ENCODE data around the gene OR13C2. TPM values are rescaled to one million over a fixed set of nuclear protein-coding genes. Genes with fewer than 3 reads are reported as not detected.
"Not testable (repeated sequence)": the region's sequence is repeated elsewhere in the genome, so short reads cannot be mapped to it uniquely, and the experiment has no call there.

The OR13C2 gene
- total RNA-seq (not detected), polyA plus RNA-seq (not detected)

- H3K9ac ChIP-seq (ENCODE audit: low read depth in 1 of 2, low read length in 2 of 2); H3K27me3 ChIP-seq (ENCODE audit: control insufficient read depth in 4 of 4, insufficient read depth in 4 of 4, low read length in 3 of 4); H3K9me3 ChIP-seq (ENCODE audit: control insufficient read depth in 4 of 4, low read length in 3 of 4); H3K4me1 ChIP-seq (ENCODE audit: control insufficient read depth in 4 of 4, insufficient read depth in 4 of 4, low read length in 3 of 4); H3K36me3 ChIP-seq (ENCODE audit: control insufficient read depth in 4 of 4, insufficient read depth in 3 of 4, low read depth in 1 of 4, low read length in 3 of 4); H3K4me3 ChIP-seq (ENCODE audit: low read depth in 1 of 3, low read length in 3 of 3); H3K27ac ChIP-seq (ENCODE audit: low read depth in 1 of 2, low read length in 2 of 2); DNase-seq (ENCODE audit: low spot score): not testable (repeated sequence)
- WGBS: 82% methylated on average over 1 of the region's 1 CpG
Observed at GRCh38 chr9:104605527-104605926, at the start of gene OR13C2. Gene OR13C2, minus strand, starts transcription at chr9:104605627. Its CDS starts 0 bp downstream, at chr9:104605627.

DNA sequence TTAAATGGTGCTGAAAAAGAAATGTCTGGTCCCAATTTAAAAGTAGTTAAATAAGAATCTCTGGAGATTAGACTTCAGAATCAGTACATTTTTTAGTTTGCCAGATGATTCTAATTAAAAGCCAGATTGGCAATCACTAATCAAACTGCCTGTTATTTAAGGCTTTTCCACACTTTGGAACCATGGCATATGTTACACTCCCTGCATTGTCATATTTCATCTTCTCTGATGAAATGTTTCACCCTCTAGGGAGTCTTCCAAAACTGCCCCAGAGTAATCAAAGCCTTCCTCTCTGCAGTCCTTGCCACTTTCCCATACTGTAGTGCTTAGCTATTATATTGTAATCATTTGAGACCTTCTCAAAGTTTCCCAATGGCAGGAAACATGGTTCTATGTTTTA is 30.0 kb upstream of the OR13C2 start:
- H3K4me3 ChIP-seq (ENCODE audit: low read depth in 1 of 3, low read length in 3 of 3): no peak overlapping the region
- no peaks in the 10 kb centered on the region for H3K27me3 ChIP-seq (ENCODE audit: control insufficient read depth in 4 of 4, insufficient read depth in 4 of 4, low read length in 3 of 4)
- H3K4me1 ChIP-seq (ENCODE audit: control insufficient read depth in 4 of 4, insufficient read depth in 4 of 4, low read length in 3 of 4): no peaks in the 10 kb centered on the region
- no peak for DNase-seq (ENCODE audit: low spot score)
- H3K36me3 ChIP-seq (ENCODE audit: control insufficient read depth in 4 of 4, insufficient read depth in 3 of 4, low read depth in 1 of 4, low read length in 3 of 4): no peaks in the 10 kb centered on the region
- no peak overlapping the region for H3K9ac ChIP-seq (ENCODE audit: low read depth in 1 of 2, low read length in 2 of 2)
- no peak overlapping the region for H3K27ac ChIP-seq (ENCODE audit: low read depth in 1 of 2, low read length in 2 of 2)
- H3K9me3 ChIP-seq (ENCODE audit: control insufficient read depth in 4 of 4, low read length in 3 of 4): peaks cover 0 to 6% (median under 1%) of the 10 kb centered on the region in 4 donors
- TF ChIP-seq SP1 (IDR thresholded peaks at IDR 0.05): no peak
- no peak for TF ChIP-seq FOXA1 (IDR thresholded peaks at IDR 0.05)
- no peak for TF ChIP-seq YY1 (IDR thresholded peaks at IDR 0.05)
- TF ChIP-seq, protein P1, sequence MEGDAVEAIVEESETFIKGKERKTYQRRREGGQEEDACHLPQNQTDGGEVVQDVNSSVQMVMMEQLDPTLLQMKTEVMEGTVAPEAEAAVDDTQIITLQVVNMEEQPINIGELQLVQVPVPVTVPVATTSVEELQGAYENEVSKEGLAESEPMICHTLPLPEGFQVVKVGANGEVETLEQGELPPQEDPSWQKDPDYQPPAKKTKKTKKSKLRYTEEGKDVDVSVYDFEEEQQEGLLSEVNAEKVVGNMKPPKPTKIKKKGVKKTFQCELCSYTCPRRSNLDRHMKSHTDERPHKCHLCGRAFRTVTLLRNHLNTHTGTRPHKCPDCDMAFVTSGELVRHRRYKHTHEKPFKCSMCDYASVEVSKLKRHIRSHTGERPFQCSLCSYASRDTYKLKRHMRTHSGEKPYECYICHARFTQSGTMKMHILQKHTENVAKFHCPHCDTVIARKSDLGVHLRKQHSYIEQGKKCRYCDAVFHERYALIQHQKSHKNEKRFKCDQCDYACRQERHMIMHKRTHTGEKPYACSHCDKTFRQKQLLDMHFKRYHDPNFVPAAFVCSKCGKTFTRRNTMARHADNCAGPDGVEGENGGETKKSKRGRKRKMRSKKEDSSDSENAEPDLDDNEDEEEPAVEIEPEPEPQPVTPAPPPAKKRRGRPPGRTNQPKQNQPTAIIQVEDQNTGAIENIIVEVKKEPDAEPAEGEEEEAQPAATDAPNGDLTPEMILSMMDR (IDR thresholded peaks at IDR 0.05; ENCODE audit: low read depth, low read length, missing input control): no peak
- TF ChIP-seq GABPA (IDR thresholded peaks at IDR 0.05 in 1 of 2, conservative IDR thresholded peaks at IDR 0.05 in 1 of 2): no peak
- TF ChIP-seq EGR1 (IDR thresholded peaks at IDR 0.05; ENCODE audit: low read depth in 2 of 2): no peak
- TF ChIP-seq MAX (IDR thresholded peaks at IDR 0.05): no peak
- TF ChIP-seq, protein P2, sequence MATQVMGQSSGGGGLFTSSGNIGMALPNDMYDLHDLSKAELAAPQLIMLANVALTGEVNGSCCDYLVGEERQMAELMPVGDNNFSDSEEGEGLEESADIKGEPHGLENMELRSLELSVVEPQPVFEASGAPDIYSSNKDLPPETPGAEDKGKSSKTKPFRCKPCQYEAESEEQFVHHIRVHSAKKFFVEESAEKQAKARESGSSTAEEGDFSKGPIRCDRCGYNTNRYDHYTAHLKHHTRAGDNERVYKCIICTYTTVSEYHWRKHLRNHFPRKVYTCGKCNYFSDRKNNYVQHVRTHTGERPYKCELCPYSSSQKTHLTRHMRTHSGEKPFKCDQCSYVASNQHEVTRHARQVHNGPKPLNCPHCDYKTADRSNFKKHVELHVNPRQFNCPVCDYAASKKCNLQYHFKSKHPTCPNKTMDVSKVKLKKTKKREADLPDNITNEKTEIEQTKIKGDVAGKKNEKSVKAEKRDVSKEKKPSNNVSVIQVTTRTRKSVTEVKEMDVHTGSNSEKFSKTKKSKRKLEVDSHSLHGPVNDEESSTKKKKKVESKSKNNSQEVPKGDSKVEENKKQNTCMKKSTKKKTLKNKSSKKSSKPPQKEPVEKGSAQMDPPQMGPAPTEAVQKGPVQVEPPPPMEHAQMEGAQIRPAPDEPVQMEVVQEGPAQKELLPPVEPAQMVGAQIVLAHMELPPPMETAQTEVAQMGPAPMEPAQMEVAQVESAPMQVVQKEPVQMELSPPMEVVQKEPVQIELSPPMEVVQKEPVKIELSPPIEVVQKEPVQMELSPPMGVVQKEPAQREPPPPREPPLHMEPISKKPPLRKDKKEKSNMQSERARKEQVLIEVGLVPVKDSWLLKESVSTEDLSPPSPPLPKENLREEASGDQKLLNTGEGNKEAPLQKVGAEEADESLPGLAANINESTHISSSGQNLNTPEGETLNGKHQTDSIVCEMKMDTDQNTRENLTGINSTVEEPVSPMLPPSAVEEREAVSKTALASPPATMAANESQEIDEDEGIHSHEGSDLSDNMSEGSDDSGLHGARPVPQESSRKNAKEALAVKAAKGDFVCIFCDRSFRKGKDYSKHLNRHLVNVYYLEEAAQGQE (IDR thresholded peaks at IDR 0.05): no peak
- TF ChIP-seq JUND (IDR thresholded peaks at IDR 0.05): no peak
- TF ChIP-seq HNF4A (conservative IDR thresholded peaks at IDR 0.05): no peak
- TF ChIP-seq NR2F2 (IDR thresholded peaks at IDR 0.05): no peak
- TF ChIP-seq, protein P3, sequence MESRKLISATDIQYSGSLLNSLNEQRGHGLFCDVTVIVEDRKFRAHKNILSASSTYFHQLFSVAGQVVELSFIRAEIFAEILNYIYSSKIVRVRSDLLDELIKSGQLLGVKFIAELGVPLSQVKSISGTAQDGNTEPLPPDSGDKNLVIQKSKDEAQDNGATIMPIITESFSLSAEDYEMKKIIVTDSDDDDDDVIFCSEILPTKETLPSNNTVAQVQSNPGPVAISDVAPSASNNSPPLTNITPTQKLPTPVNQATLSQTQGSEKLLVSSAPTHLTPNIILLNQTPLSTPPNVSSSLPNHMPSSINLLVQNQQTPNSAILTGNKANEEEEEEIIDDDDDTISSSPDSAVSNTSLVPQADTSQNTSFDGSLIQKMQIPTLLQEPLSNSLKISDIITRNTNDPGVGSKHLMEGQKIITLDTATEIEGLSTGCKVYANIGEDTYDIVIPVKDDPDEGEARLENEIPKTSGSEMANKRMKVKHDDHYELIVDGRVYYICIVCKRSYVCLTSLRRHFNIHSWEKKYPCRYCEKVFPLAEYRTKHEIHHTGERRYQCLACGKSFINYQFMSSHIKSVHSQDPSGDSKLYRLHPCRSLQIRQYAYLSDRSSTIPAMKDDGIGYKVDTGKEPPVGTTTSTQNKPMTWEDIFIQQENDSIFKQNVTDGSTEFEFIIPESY (IDR thresholded peaks at IDR 0.05): no peak
- TF ChIP-seq ATF3 (IDR thresholded peaks at IDR 0.05): no peak
- TF ChIP-seq RAD21 (IDR thresholded peaks at IDR 0.05): no peak
- TF ChIP-seq FOXA2 (IDR thresholded peaks at IDR 0.05): no peak
- no peak for TF ChIP-seq HNF4G (IDR thresholded peaks at IDR 0.05)
- no peak for TF ChIP-seq RXRA (IDR thresholded peaks at IDR 0.05)

Measured in liver (tissue), 9 donors.